DMS114 treated with DMSO at 0.1 percent for 48 hours (cell line): ENCODE results near the gene EFHD2.
"Not testable (repeated sequence)": the region's sequence is repeated elsewhere in the genome, so short reads cannot be mapped to it uniquely, and the experiment has no call there.

ENCODE experiments used
- DNase-seq: peaks from one replicate; lab custom pipeline; 2025; ENCODE audit not compliant: unreplicated experiment; lab: John Stamatoyannopoulos, UW

Gene EFHD2

GRCh38 chr1:15449567-15449966, 39.9 kb downstream of the EFHD2 start:
- DNase-seq: no peak

- DNase-seq: no peak
These were observed 41.5 kb downstream of the EFHD2 start for GRCh38 chr1:15451014-15451722.

- DNase-seq: no peak
These were observed 42.5 kb downstream of the EFHD2 start for GRCh38 chr1:15452216-15452615.

GRCh38 chr1:15452866-15453571, 43.3 kb downstream of the EFHD2 start:
- DNase-seq: no peak

GRCh38 chr1:15453734-15454133, 44.0 kb downstream of the EFHD2 start:
- no peak for DNase-seq

- DNase-seq: no peak
These were observed 44.6 kb downstream of the EFHD2 start for GRCh38 chr1:15454256-15454655.

- no peak for DNase-seq
These were observed 45.8 kb downstream of the EFHD2 start for GRCh38 chr1:15455522-15455921.

- DNase-seq: no peak
These were observed 46.7 kb downstream of the EFHD2 start, which contains the start of gene CELA2A for GRCh38 chr1:15456313-15456954. Gene CELA2A, plus strand, starts transcription at chr1:15456732. Its CDS starts 22 bp downstream, at chr1:15456754.

GRCh38 chr1:15457585-15457984, 47.9 kb downstream of the EFHD2 start:
- DNase-seq: no peak

GRCh38 chr1:15458388-15458787, 48.7 kb downstream of the EFHD2 start:
- not testable (repeated sequence) for DNase-seq

- no peak for DNase-seq
These were observed 50.4 kb downstream of the EFHD2 start for GRCh38 chr1:15459771-15460707.

- DNase-seq: no peak
These were observed 51.0 kb downstream of the EFHD2 start for GRCh38 chr1:15460708-15461095.

- not testable (repeated sequence) for DNase-seq
These were observed 53.5 kb downstream of the EFHD2 start for GRCh38 chr1:15463064-15463800.

GRCh38 chr1:15463926-15464322, 54.2 kb downstream of the EFHD2 start:
- not testable (repeated sequence) for DNase-seq

GRCh38 chr1:15465674-15466073, 56.0 kb downstream of the EFHD2 start:
- no peak for DNase-seq

- DNase-seq: not testable (repeated sequence)
These were observed 57.4 kb downstream of the EFHD2 start for GRCh38 chr1:15466955-15467625.

GRCh38 chr1:15468145-15468544, 58.5 kb downstream of the EFHD2 start:
- no peak for DNase-seq

GRCh38 chr1:15469361-15469760, 59.7 kb downstream of the EFHD2 start:
- DNase-seq: no peak

- DNase-seq: not testable (repeated sequence)
These were observed 60.2 kb downstream of the EFHD2 start for GRCh38 chr1:15469821-15470448.
